A549 (cell line): ENCODE measurements around the gene HOXC10. TPM values are rescaled to one million over a fixed set of nuclear protein-coding genes. Genes with fewer than 3 reads are reported as not detected.

Experiments used
- ATAC-seq, 2 experiments: fragments of 200-7000 bp in 1 of 2; fragments of >200 bp in 1 of 2; cut with Nextera tagmentation in 1 of 2; cut with Tn5 transposase in 1 of 2; 3 replicates each; pipeline versions ENCODE4 v1.8.0 to v1.9.1; 2018 to 2020; ENCODE audit warnings: mild to moderate bottlenecking in 1 of 2, moderate library complexity in 1 of 2
- CTCF ChIA-PET: fragments of 300-600 bp; sonication (Branson Sonifier 250); formaldehyde crosslinking; extraction: SDS; loops from one replicate; lab custom pipeline; 2021; ENCODE audit warnings: antibody characterized with exemption, inconsistent platforms; lab: Yijun Ruan, JAX
- POLR2A ChIA-PET: fragments of 350-600 bp; formaldehyde crosslinking; extraction: SDS; loops from one replicate; lab custom pipeline; 2021; ENCODE audit warnings: antibody characterized with exemption, inconsistent platforms; lab: Yijun Ruan, JAX
- DNase-seq, 2 experiments: peaks; one replicate each; pipeline versions ENCODE4 v3.0.0 to v3.0.0-alpha.2; 2011 to 2016; ENCODE audit warnings: low read depth in 1 of 2, low spot score in 1 of 2
- FAIRE-seq: peaks from 2 replicates; lab custom pipeline; 2011; peaks lifted over from hg19 to GRCh38; lab: Jason Lieb, UNC
- H3K27ac ChIP-seq, 2 experiments: fragments of >200 bp; sonication (Bioruptor Twin); formaldehyde crosslinking; 3 replicates each; pipeline ENCODE4 v1.5.1; 2016 to 2017
- H3K4me1 ChIP-seq: fragments of >200 bp; sonication (Bioruptor Twin); formaldehyde crosslinking; 3 replicates; pipeline ENCODE4 v1.6.1; 2016
- H3K4me2 ChIP-seq: fragments of >200 bp; sonication (Bioruptor Twin); formaldehyde crosslinking; 3 replicates; pipeline ENCODE4 v1.6.1; 2016
- H3K4me3 ChIP-seq: fragments of >200 bp; sonication (Bioruptor Twin); formaldehyde crosslinking; 3 replicates; pipeline ENCODE4 v1.5.1; 2016
- H3K9me3 ChIP-seq: fragments of >200 bp; sonication (Bioruptor Twin); formaldehyde crosslinking; 3 replicates; pipeline ENCODE4 v1.6.1; 2016
- BCL3 ChIP-seq: fragments of >200 bp; sonication (Bioruptor Twin); formaldehyde crosslinking; IDR thresholded peaks from 3 replicates; pipeline ENCODE4 v1.6.1; 2016
- CBX2 ChIP-seq: fragments of 200-600 bp; sonication (generic); IDR thresholded peaks from 2 replicates; pipeline ENCODE4 v1.6.1; 2016; ENCODE audit warnings: low read depth, mild to moderate bottlenecking, borderline replicate concordance
- CBX8 ChIP-seq: fragments of 200-600 bp; sonication (generic); IDR thresholded peaks from 2 replicates; pipeline ENCODE4 v1.6.1; 2016
- CHD2 ChIP-seq: fragments of 150-350 bp; IDR thresholded peaks from 2 replicates; pipeline ENCODE4 v1.6.1; 2014; ENCODE audit warnings: low read length; ENCODE audit not compliant: partially characterized antibody
- CTCF ChIP-seq: fragments of >200 bp; sonication (Bioruptor Twin); formaldehyde crosslinking; IDR thresholded peaks from 3 replicates; pipeline ENCODE4 v1.5.1; 2016
- ELK1 ChIP-seq: fragments of 150-350 bp; IDR thresholded peaks from 2 replicates; pipeline ENCODE4 v1.6.1; 2014; ENCODE audit warnings: low read depth, mild to moderate bottlenecking, low read length
- FOSB ChIP-seq: fragments of 250-450 bp; sonication (Bioruptor Pico); IDR thresholded peaks from 2 replicates; pipeline ENCODE4 v1.5.0; 2020; ENCODE audit warnings: mild to moderate bottlenecking, moderate library complexity
- FOXS1 ChIP-seq: fragments of 250-450 bp; sonication (Bioruptor Pico); IDR thresholded peaks from 2 replicates; pipeline ENCODE4 v1.5.0; 2020; ENCODE audit warnings: mild to moderate bottlenecking, moderate library complexity
- GATA3 ChIP-seq: IDR thresholded peaks from 2 replicates; pipeline ENCODE4 v1.6.1; 2012; ENCODE audit warnings: borderline replicate concordance
- HDAC2 ChIP-seq: fragments of 200-600 bp; sonication (generic); IDR thresholded peaks from 2 replicates; pipeline ENCODE4 v1.6.1; 2016
- HES2 ChIP-seq: fragments of >200 bp; sonication (Bioruptor Twin); formaldehyde crosslinking; IDR thresholded peaks from 2 replicates; pipeline ENCODE4 v1.6.1; 2016
- HOXB13 ChIP-seq: fragments of 250-450 bp; sonication (Bioruptor Pico); IDR thresholded peaks from 2 replicates; pipeline ENCODE4 v1.5.0; 2020; ENCODE audit warnings: low read depth, mild to moderate bottlenecking, moderate library complexity
- HOXB5 ChIP-seq: fragments of 250-450 bp; sonication (Bioruptor Pico); IDR thresholded peaks from 2 replicates; pipeline ENCODE4 v1.5.0; 2020; ENCODE audit warnings: mild to moderate bottlenecking, moderate library complexity
- JUN ChIP-seq, 2 experiments: fragments of >200 bp; sonication (Bioruptor Twin); formaldehyde crosslinking; IDR thresholded peaks; 2 replicates in 1 of 2; 3 replicates in 1 of 2; pipeline ENCODE4 v1.6.1; 2016 to 2017
- KDM1A ChIP-seq: fragments of 200-600 bp; sonication (generic); IDR thresholded peaks from 2 replicates; pipeline ENCODE4 v1.6.1; 2016; ENCODE audit warnings: low read depth, mild to moderate bottlenecking
- KDM5A ChIP-seq: fragments of 200-600 bp; sonication (generic); IDR thresholded peaks from 2 replicates; pipeline ENCODE4 v1.6.1; 2016; ENCODE audit warnings: antibody characterized with exemption, mild to moderate bottlenecking
- MAX ChIP-seq: IDR thresholded peaks from 2 replicates; pipeline ENCODE4 v1.6.1; 2012
- MYC ChIP-seq: IDR thresholded peaks from 2 replicates; pipeline ENCODE4 v1.6.1; 2012; ENCODE audit warnings: mild to moderate bottlenecking, inconsistent platforms, low read length, improper control_type of control experiment, borderline replicate concordance
- NR3C1 ChIP-seq: fragments of >200 bp; sonication (Bioruptor Twin); formaldehyde crosslinking; IDR thresholded peaks from 3 replicates; pipeline ENCODE4 v1.6.1; 2017
- PBX3 ChIP-seq: IDR thresholded peaks from 2 replicates; pipeline ENCODE4 v1.6.1; 2012
- PHF8 ChIP-seq: fragments of 200-600 bp; sonication (generic); IDR thresholded peaks from 2 replicates; pipeline ENCODE4 v1.6.1; 2016; ENCODE audit warnings: low read depth, mild to moderate bottlenecking, antibody characterized with exemption, moderate library complexity, borderline replicate concordance
- RAD21 ChIP-seq, 2 experiments: fragments of >200 bp in 1 of 2; sonication (Bioruptor Twin) in 1 of 2; formaldehyde crosslinking in 1 of 2; IDR thresholded peaks in 1 of 2; conservative IDR thresholded peaks in 1 of 2; 2 replicates in 1 of 2; 3 replicates in 1 of 2; pipeline ENCODE4 v1.6.1; 2012 to 2018; ENCODE audit warnings: inconsistent platforms in 1 of 2
- SMC3 ChIP-seq: fragments of >200 bp; sonication (Bioruptor Twin); formaldehyde crosslinking; IDR thresholded peaks from 3 replicates; pipeline ENCODE4 v1.6.1; 2018; ENCODE audit warnings: inconsistent platforms
- ZC3H11A ChIP-seq: fragments of 450-650 bp; IDR thresholded peaks from 2 replicates; pipeline ENCODE4 v1.6.1; 2014; ENCODE audit warnings: antibody characterized with exemption, mild to moderate bottlenecking
- ZFP36 ChIP-seq: fragments of 450-650 bp; IDR thresholded peaks from 2 replicates; pipeline ENCODE4 v1.6.1; 2014; ENCODE audit warnings: borderline replicate concordance; ENCODE audit not compliant: partially characterized antibody
- WGBS: methylation state at CpG from one replicate; pipeline ENCODE4 v1.1.6; 2017; ENCODE audit errors: missing lambda C conversion rate; 5-methylcytosine and 5-hydroxymethylcytosine counted together
- polyA plus RNA-seq, 4 experiments: library from polyadenylated mRNA; depleted of rRNA in 3 of 4; stranded (reverse); fragments of >200 nt; fragmentation: RNase III in 1 of 4; extraction: RNeasy Plus Mini Kit Qiagen cat#74134 plus additional on column Dnase treatment in 1 of 4; gene quantifications; 2 replicates in 3 of 4; 3 replicates in 1 of 4; pipeline ENCODE4 v1.2.3, GENCODE V29; 2011 to 2017

The HOXC10 gene
- polyA plus RNA-seq, 2 of the 4 experiments (the other 2 are of a cell fraction), result 2.9 to 3.2 TPM

- Histone ChIP-seq H3K27ac (no peak overlapping the region), H3K4me2 (no peak overlapping the region), H3K4me1 (peaks cover 14% of the 10 kb centered on the region), H3K9me3 (no peaks in the 10 kb centered on the region), H3K4me3 (no peak overlapping the region)
- FAIRE-seq (no peak), DNase-seq (no peak), ATAC-seq (no peak)
- ChIA-PET CTCF (no interaction called here), POLR2A (no interaction called here)
- TF ChIP-seq GATA3, result no peak
- TF ChIP-seq HOXB5, result no peak
- no peak for TF ChIP-seq RAD21 (conservative IDR thresholded peaks at IDR 0.05 in 1 of 2, IDR thresholded peaks at IDR 0.05 in 1 of 2)
- no peak for TF ChIP-seq ELK1
- no peak for TF ChIP-seq KDM1A
- no peak for TF ChIP-seq ZC3H11A
- TF ChIP-seq HOXB13 (CRISPR knock-in tag), result no peak
- no peak for TF ChIP-seq NR3C1
- TF ChIP-seq CBX8, result no peak
- TF ChIP-seq HDAC2, result no peak
- TF ChIP-seq CHD2, result no peak
Measured at GRCh38 chr12:53947743-53948142, 37.2 kb upstream of the HOXC10 start.

GRCh38 chr12:53948650-53949593 is 36.0 kb upstream of the HOXC10 start:
- Histone ChIP-seq H3K4me2 (no peak overlapping the region), H3K9me3 (no peaks in the 10 kb centered on the region), H3K27ac (peak overlapping the region; percentile 3 to 38; a peak in 3 of 6 replicates), H3K4me3 (no peak overlapping the region), H3K4me1 (peaks cover 14% of the 10 kb centered on the region)
- TF ChIP-seq SMC3, result peak; percentile 15; the same call in 1 of the 3 replicates
- TF ChIP-seq RAD21 (conservative IDR thresholded peaks at IDR 0.05 in 1 of 2, IDR thresholded peaks at IDR 0.05 in 1 of 2), result peak in 1 of 2 experiments; percentile 34; a peak in 2 of 5 replicates
- no peak for TF ChIP-seq CTCF
- peak; percentile 50; the same call in 1 of the 2 replicates for TF ChIP-seq GATA3
- TF ChIP-seq MAX, result 0 out of 2 replicates have a peak, but pooled peaks have one; percentile 23
- ChIA-PET CTCF (interaction anchor here (0.6 to 1.1 kb wide), 4 partner anchors 10 to 205 kb away, joined by 3 read pairs; no protein-coding TSS in a partner anchor), POLR2A (no interaction called here)
- 69% methylated on average over 9 of the region's 9 CpGs for WGBS
- peak in 1 of 2 experiments; percentile 61 for DNase-seq
- ATAC-seq, result peak; percentile 57 to 82
- no peak for FAIRE-seq

GRCh38 chr12:53949631-53950436 is 35.1 kb upstream of the HOXC10 start:
- FAIRE-seq (no peak), ATAC-seq (peak in 1 of 2 experiments; percentile 6; a peak in 3 of 6 replicates), DNase-seq (no peak)
- no peak overlapping the region for H3K4me2 ChIP-seq
- H3K4me1 ChIP-seq, result peaks cover 14% of the 10 kb centered on the region
- H3K9me3 ChIP-seq, result no peaks in the 10 kb centered on the region
- H3K27ac ChIP-seq, result peak overlapping the region in 1 of 2 experiments; percentile 31; a peak in 2 of 6 replicates
- 83% methylated on average over 29 of the region's 34 CpGs for WGBS
- POLR2A ChIA-PET, result no interaction called here
- CTCF ChIA-PET, result interaction anchor here (0.6 to 1.3 kb wide), 6 partner anchors 9 to 206 kb away, joined by 3 read pairs; no protein-coding TSS in a partner anchor
- H3K4me3 ChIP-seq, result no peak overlapping the region
- TF ChIP-seq KDM5A (no peak), CHD2 (no peak), HES2 (no peak), JUN (IDR thresholded peaks at IDR 0.05) (no peak), FOSB (CRISPR knock-in tag) (no peak), ZFP36 (no peak), PBX3 (no peak), SMC3 (no peak), FOXS1 (no peak), CBX2 (no peak), HDAC2 (no peak), MYC (no peak), PHF8 (no peak), ZC3H11A (no peak), BCL3 (no peak)
